Lower lobe of right lung (tissue), 2 donors: ENCODE results near the gene CTXND1. TPM values are rescaled to one million over a fixed set of nuclear protein-coding genes. Genes with fewer than 3 reads are reported as not detected.

Experiments
- ATAC-seq, 2 donors: fragments of 200-7000 bp; cut with Tn5 transposase; one replicate each; pipeline ENCODE4 v1.9.1; 2020 to 2022; ENCODE audit warnings: mild to moderate bottlenecking in 2 of 2, moderate library complexity in 2 of 2
- DNase-seq: peaks from one replicate; pipeline ENCODE4 v3.0.0-alpha.2; 2020
- H3K27ac ChIP-seq: fragments of 200-600 bp; one replicate; pipeline ENCODE4 v1.8.0; 2022
- H3K27me3 ChIP-seq: fragments of 200-600 bp; one replicate; pipeline ENCODE4 v1.8.0; 2022; ENCODE audit warnings: low read depth
- H3K36me3 ChIP-seq: fragments of 200-600 bp; one replicate; pipeline ENCODE4 v1.8.0; 2022; ENCODE audit warnings: mild to moderate bottlenecking
- H3K4me1 ChIP-seq: fragments of 200-600 bp; one replicate; pipeline ENCODE4 v1.8.0; 2022
- H3K4me3 ChIP-seq: fragments of 200-600 bp; one replicate; pipeline ENCODE4 v1.8.0; 2022; ENCODE audit warnings: mild to moderate bottlenecking
- H3K9me3 ChIP-seq: fragments of 200-600 bp; one replicate; pipeline ENCODE4 v1.8.0; 2022
- intact Hi-C: fragments of 100-400 bp; cut with DNase I; formaldehyde crosslinking; loops from one replicate; pipeline ENCODE4 v1.11.0; 2022
- total RNA-seq: library from RNA; stranded (reverse); fragmentation: NEBNext Ultra II Directional; extraction: Animal tissue kit (Norgen Biotek cat#: 25700); gene quantifications from one replicate; pipeline ENCODE4 v1.2.1, GENCODE V29; 2021
- TF ChIP-seq, protein P1 (sequence below): fragments of 200-600 bp; IDR thresholded peaks from one replicate; pipeline ENCODE4 v1.8.0; 2022; ENCODE audit warnings: antibody characterized with exemption, mild to moderate bottlenecking
- donor health status: DM: no; HTN: yes; CAD: no; lungs with severe emphysema.

Gene CTXND1
- total RNA-seq, 1 donor from 2014 or later = 1.8 TPM

DNA sequence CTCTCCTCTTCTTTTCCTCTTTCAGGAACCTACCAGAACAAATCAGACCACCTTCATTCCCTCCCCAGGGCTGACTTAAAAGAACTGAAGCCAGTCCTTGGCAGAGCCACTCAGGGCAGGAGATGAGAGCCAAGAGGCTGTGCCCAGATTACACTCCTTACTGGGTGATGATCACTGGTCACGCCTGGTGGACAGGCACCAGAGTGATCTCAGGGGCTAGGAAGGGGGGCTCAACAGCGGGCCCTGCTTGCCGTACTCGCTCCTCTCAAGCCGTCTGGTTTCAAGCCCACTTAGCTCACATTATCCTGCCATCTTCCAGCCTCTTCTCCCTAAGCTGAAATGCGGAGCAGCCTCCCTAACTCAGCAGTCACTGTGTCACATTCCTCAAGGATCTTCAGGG is 100.9 kb downstream of the CTXND1 start:
- no peaks in the 10 kb centered on the region for H3K9me3 ChIP-seq
- H3K4me3 ChIP-seq = no peak overlapping the region
- DNase-seq (no peak), ATAC-seq (no peak)
- H3K27ac ChIP-seq = no peak overlapping the region
- no peaks in the 10 kb centered on the region for H3K27me3 ChIP-seq
- peaks cover 32% of the 10 kb centered on the region for H3K4me1 ChIP-seq
- intact Hi-C loops = no loop called here
- TF ChIP-seq, protein P1, sequence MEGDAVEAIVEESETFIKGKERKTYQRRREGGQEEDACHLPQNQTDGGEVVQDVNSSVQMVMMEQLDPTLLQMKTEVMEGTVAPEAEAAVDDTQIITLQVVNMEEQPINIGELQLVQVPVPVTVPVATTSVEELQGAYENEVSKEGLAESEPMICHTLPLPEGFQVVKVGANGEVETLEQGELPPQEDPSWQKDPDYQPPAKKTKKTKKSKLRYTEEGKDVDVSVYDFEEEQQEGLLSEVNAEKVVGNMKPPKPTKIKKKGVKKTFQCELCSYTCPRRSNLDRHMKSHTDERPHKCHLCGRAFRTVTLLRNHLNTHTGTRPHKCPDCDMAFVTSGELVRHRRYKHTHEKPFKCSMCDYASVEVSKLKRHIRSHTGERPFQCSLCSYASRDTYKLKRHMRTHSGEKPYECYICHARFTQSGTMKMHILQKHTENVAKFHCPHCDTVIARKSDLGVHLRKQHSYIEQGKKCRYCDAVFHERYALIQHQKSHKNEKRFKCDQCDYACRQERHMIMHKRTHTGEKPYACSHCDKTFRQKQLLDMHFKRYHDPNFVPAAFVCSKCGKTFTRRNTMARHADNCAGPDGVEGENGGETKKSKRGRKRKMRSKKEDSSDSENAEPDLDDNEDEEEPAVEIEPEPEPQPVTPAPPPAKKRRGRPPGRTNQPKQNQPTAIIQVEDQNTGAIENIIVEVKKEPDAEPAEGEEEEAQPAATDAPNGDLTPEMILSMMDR = no peak
- H3K36me3 ChIP-seq = no peaks in the 10 kb centered on the region

Other genes with a start within 250 kb of the CTXND1 start
- gene ZFAND6, start 192.5 kb downstream of the CTXND1 start, total RNA-seq = 76.7 TPM
- gene FAH, start 99.2 kb downstream of the CTXND1 start, total RNA-seq = 25.6 TPM
- gene ARNT2, start 152.2 kb upstream of the CTXND1 start, total RNA-seq = 11.4 TPM